Urothelium cell line (cell line): Measurements from ENCODE around the gene SOX13.
"Not testable (repeated sequence)": the region's sequence is repeated elsewhere in the genome, so short reads cannot be mapped to it uniquely, and the experiment has no call there.

ENCODE experiments used
- DNase-seq: peaks from one replicate; pipeline ENCODE4 v3.0.0; 2011; ENCODE audit warnings: low spot score, mixed read lengths
- FAIRE-seq: peaks from 2 replicates; lab custom pipeline; 2011; peaks lifted over from hg19 to GRCh38; lab: Jason Lieb, UNC

Gene SOX13

GRCh38 chr1:204072931-204073836, at the start of gene SOX13:
TSS of gene SOX13 (plus strand) at chr1:204073115. CDS start at chr1:204112916, 39,801 bp downstream.
- DNase-seq (peak; percentile 92), FAIRE-seq (no peak)

GRCh38 chr1:204025917-204026707, 46.8 kb upstream of the SOX13 start:
- FAIRE-seq: no peak
- no peak for DNase-seq

- DNase-seq: no peak
- FAIRE-seq: no peak
Measured at GRCh38 chr1:204027446-204027845, 45.5 kb upstream of the SOX13 start.

- DNase-seq: no peak
Measured at GRCh38 chr1:204029016-204029415, 43.9 kb upstream of the SOX13 start.

GRCh38 chr1:204031098-204031710, 41.7 kb upstream of the SOX13 start:
- DNase-seq: peak; percentile 49
- no peak for FAIRE-seq

More at GRCh38 chr1:204029016-204029415, 43.9 kb upstream of the SOX13 start:
- no peak for FAIRE-seq

- FAIRE-seq (no peak), DNase-seq (no peak)
Measured at GRCh38 chr1:204032642-204033235, 40.2 kb upstream of the SOX13 start.

GRCh38 chr1:204033306-204033705, 39.6 kb upstream of the SOX13 start:
- FAIRE-seq: no peak
- no peak for DNase-seq

GRCh38 chr1:204036882-204037655, 35.8 kb upstream of the SOX13 start:
- no peak for DNase-seq

GRCh38 chr1:204041232-204041767, 31.6 kb upstream of the SOX13 start:
- DNase-seq (no peak), FAIRE-seq (no peak)

More at GRCh38 chr1:204036882-204037655, 35.8 kb upstream of the SOX13 start:
- no peak for FAIRE-seq

GRCh38 chr1:204041803-204042505, 31.0 kb upstream of the SOX13 start:
- no peak for FAIRE-seq
- DNase-seq: no peak

- FAIRE-seq (no peak), DNase-seq (no peak)
Measured at GRCh38 chr1:204042516-204042915, 30.4 kb upstream of the SOX13 start.

GRCh38 chr1:204043680-204044079, 29.2 kb upstream of the SOX13 start:
- DNase-seq (no peak), FAIRE-seq (no peak)

- FAIRE-seq: no peak
- no peak for DNase-seq
Measured at GRCh38 chr1:204044448-204044847, 28.5 kb upstream of the SOX13 start.

GRCh38 chr1:204045430-204045829, 27.5 kb upstream of the SOX13 start:
- FAIRE-seq: no peak
- no peak for DNase-seq

- FAIRE-seq (no peak), DNase-seq (no peak)
Measured at GRCh38 chr1:204046346-204046745, 26.6 kb upstream of the SOX13 start.

GRCh38 chr1:204048796-204049195, 24.1 kb upstream of the SOX13 start:
- FAIRE-seq, DNase-seq: not testable (repeated sequence)

GRCh38 chr1:204051258-204051657, 21.7 kb upstream of the SOX13 start:
- no peak for FAIRE-seq
- DNase-seq: no peak

- DNase-seq: no peak
- no peak for FAIRE-seq
Measured at GRCh38 chr1:204051718-204052117, 21.2 kb upstream of the SOX13 start.

- no peak for FAIRE-seq
- DNase-seq: no peak
Measured at GRCh38 chr1:204053893-204054292, 19.0 kb upstream of the SOX13 start.
